Measurements from ENCODE around the gene AFF4. TPM values are rescaled to one million over a fixed set of nuclear protein-coding genes. Genes with fewer than 3 reads are reported as not detected.

The AFF4 gene
- total RNA-seq, 1 experiment from 2014 or later, result 55.6 TPM

GRCh38 chr5:132853323-132853722, 110.1 kb downstream of the AFF4 start:
- Histone ChIP-seq H3K4me1 (replicated peaks) (peaks cover 19% of the 10 kb centered on the region), H3K9me3 (replicated peaks) (no peaks in the 10 kb centered on the region), H3K27ac (peak overlapping the region; percentile 66), H3K4me3 (no peak overlapping the region), H3K36me3 (no peaks in the 10 kb centered on the region), H3K27me3 (replicated peaks) (no peaks in the 10 kb centered on the region)
- no peak for DNase-seq (ENCODE audit: low read depth in 1 of 2, low spot score in 2 of 2)

- H3K27ac ChIP-seq, result no peak overlapping the region
Measured at GRCh38 chr5:132850066-132850465, 113.4 kb downstream of the AFF4 start.

GRCh38 chr5:132849347-132849746, 114.1 kb downstream of the AFF4 start:
- Histone ChIP-seq H3K9me3 (replicated peaks) (no peaks in the 10 kb centered on the region), H3K4me3 (no peak overlapping the region), H3K36me3 (no peaks in the 10 kb centered on the region), H3K27me3 (replicated peaks) (no peaks in the 10 kb centered on the region), H3K27ac (no peak overlapping the region), H3K4me1 (replicated peaks) (peaks cover 13% of the 10 kb centered on the region)
- no peak for DNase-seq (ENCODE audit: low read depth in 1 of 2, low spot score in 2 of 2)

More at GRCh38 chr5:132850066-132850465, 113.4 kb downstream of the AFF4 start:
- DNase-seq (ENCODE audit: low read depth in 1 of 2, low spot score in 2 of 2), result no peak
- no peaks in the 10 kb centered on the region for H3K27me3 ChIP-seq (replicated peaks)
- H3K4me3 ChIP-seq, result no peak overlapping the region
- no peaks in the 10 kb centered on the region for H3K36me3 ChIP-seq
- peaks cover 19% of the 10 kb centered on the region for H3K4me1 ChIP-seq (replicated peaks)
- no peaks in the 10 kb centered on the region for H3K9me3 ChIP-seq (replicated peaks)

GRCh38 chr5:132848270-132848669, 115.2 kb downstream of the AFF4 start:
- peaks cover 2% of the 10 kb centered on the region for H3K4me1 ChIP-seq (replicated peaks)
- DNase-seq (ENCODE audit: low read depth in 1 of 2, low spot score in 2 of 2), result no peak
- no peaks in the 10 kb centered on the region for H3K36me3 ChIP-seq
- no peak overlapping the region for H3K27ac ChIP-seq
- no peaks in the 10 kb centered on the region for H3K9me3 ChIP-seq (replicated peaks)
- no peaks in the 10 kb centered on the region for H3K27me3 ChIP-seq (replicated peaks)
- no peak overlapping the region for H3K4me3 ChIP-seq

- Histone ChIP-seq H3K27me3 (replicated peaks) (no peaks in the 10 kb centered on the region), H3K9me3 (replicated peaks) (no peaks in the 10 kb centered on the region), H3K27ac (peak overlapping the region; percentile 32; the same call in 1 of the 2 replicates), H3K4me3 (no peak overlapping the region), H3K4me1 (replicated peaks) (peaks cover 36% of the 10 kb centered on the region), H3K36me3 (no peaks in the 10 kb centered on the region)
- DNase-seq (ENCODE audit: low read depth in 1 of 2, low spot score in 2 of 2), result peak in 1 of 2 experiments; percentile 44
Measured at GRCh38 chr5:132841305-132841704, 122.1 kb downstream of the AFF4 start.

GRCh38 chr5:132840896-132841295, 122.5 kb downstream of the AFF4 start:
- H3K4me1 ChIP-seq (replicated peaks), result peaks cover 36% of the 10 kb centered on the region
- H3K27ac ChIP-seq, result peak overlapping the region; percentile 86
- H3K27me3 ChIP-seq (replicated peaks), result no peaks in the 10 kb centered on the region
- H3K9me3 ChIP-seq (replicated peaks), result no peaks in the 10 kb centered on the region
- DNase-seq (ENCODE audit: low read depth in 1 of 2, low spot score in 2 of 2), result no peak
- no peaks in the 10 kb centered on the region for H3K36me3 ChIP-seq
- no peak overlapping the region for H3K4me3 ChIP-seq

- Histone ChIP-seq H3K27ac (peak overlapping the region; percentile 86), H3K4me1 (replicated peaks) (peaks cover 36% of the 10 kb centered on the region)
Measured at GRCh38 chr5:132840313-132840712, 123.1 kb downstream of the AFF4 start.

GRCh38 chr5:132839426-132840301, 123.8 kb downstream of the AFF4 start:
- DNase-seq (ENCODE audit: low read depth in 1 of 2, low spot score in 2 of 2), result peak; percentile 79 to 93
- Histone ChIP-seq H3K4me1 (replicated peaks) (peaks cover 36% of the 10 kb centered on the region), H3K4me3 (no peak overlapping the region), H3K27ac (peak overlapping the region; percentile 86), H3K27me3 (replicated peaks) (no peaks in the 10 kb centered on the region), H3K9me3 (replicated peaks) (no peaks in the 10 kb centered on the region), H3K36me3 (no peaks in the 10 kb centered on the region)

More at GRCh38 chr5:132840313-132840712, 123.1 kb downstream of the AFF4 start:
- Histone ChIP-seq H3K36me3 (no peaks in the 10 kb centered on the region), H3K27me3 (replicated peaks) (no peaks in the 10 kb centered on the region), H3K4me3 (no peak overlapping the region), H3K9me3 (replicated peaks) (no peaks in the 10 kb centered on the region)
- DNase-seq (ENCODE audit: low read depth in 1 of 2, low spot score in 2 of 2), result no peak

- Histone ChIP-seq H3K27me3 (replicated peaks) (no peaks in the 10 kb centered on the region), H3K27ac (peak overlapping the region; percentile 86), H3K9me3 (replicated peaks) (no peaks in the 10 kb centered on the region), H3K36me3 (no peaks in the 10 kb centered on the region), H3K4me1 (replicated peaks) (peaks cover 36% of the 10 kb centered on the region), H3K4me3 (no peak overlapping the region)
- DNase-seq (ENCODE audit: low read depth in 1 of 2, low spot score in 2 of 2), result no peak
Measured at GRCh38 chr5:132838516-132839282, 124.7 kb downstream of the AFF4 start.

- no peaks in the 10 kb centered on the region for H3K9me3 ChIP-seq (replicated peaks)
Measured at GRCh38 chr5:132837868-132838267, 125.6 kb downstream of the AFF4 start.

GRCh38 chr5:132836852-132837251, 126.6 kb downstream of the AFF4 start:
- Histone ChIP-seq H3K27me3 (replicated peaks) (no peaks in the 10 kb centered on the region), H3K9me3 (replicated peaks) (no peaks in the 10 kb centered on the region), H3K4me1 (replicated peaks) (peaks cover 36% of the 10 kb centered on the region), H3K4me3 (no peak overlapping the region), H3K27ac (no peak overlapping the region), H3K36me3 (no peaks in the 10 kb centered on the region)
- DNase-seq (ENCODE audit: low read depth in 1 of 2, low spot score in 2 of 2), result no peak

More at GRCh38 chr5:132837868-132838267, 125.6 kb downstream of the AFF4 start:
- H3K4me3 ChIP-seq, result no peak overlapping the region
- H3K27ac ChIP-seq, result no peak overlapping the region
- no peaks in the 10 kb centered on the region for H3K36me3 ChIP-seq
- H3K27me3 ChIP-seq (replicated peaks), result no peaks in the 10 kb centered on the region
- peaks cover 36% of the 10 kb centered on the region for H3K4me1 ChIP-seq (replicated peaks)
- DNase-seq (ENCODE audit: low read depth in 1 of 2, low spot score in 2 of 2), result no peak

GRCh38 chr5:132834057-132834456, 129.4 kb downstream of the AFF4 start:
- no peak overlapping the region for H3K27ac ChIP-seq
- DNase-seq (ENCODE audit: low read depth in 1 of 2, low spot score in 2 of 2), result no peak
- H3K4me3 ChIP-seq, result no peak overlapping the region
- no peaks in the 10 kb centered on the region for H3K27me3 ChIP-seq (replicated peaks)
- H3K9me3 ChIP-seq (replicated peaks), result no peaks in the 10 kb centered on the region
- peaks cover 25% of the 10 kb centered on the region for H3K4me1 ChIP-seq (replicated peaks)
- H3K36me3 ChIP-seq, result peaks cover 17% of the 10 kb centered on the region

GRCh38 chr5:132832612-132833011, 130.8 kb downstream of the AFF4 start:
- no peak overlapping the region for H3K27ac ChIP-seq
- no peaks in the 10 kb centered on the region for H3K27me3 ChIP-seq (replicated peaks)
- no peak for DNase-seq (ENCODE audit: low read depth in 1 of 2, low spot score in 2 of 2)
- peaks cover 28% of the 10 kb centered on the region for H3K36me3 ChIP-seq
- no peaks in the 10 kb centered on the region for H3K9me3 ChIP-seq (replicated peaks)
- H3K4me3 ChIP-seq, result no peak overlapping the region
- H3K4me1 ChIP-seq (replicated peaks), result peaks cover 17% of the 10 kb centered on the region

All from SJSA1 (cell line).